IMR-90 (cell line): ENCODE results near the gene FNIP2. TPM values are rescaled to one million over a fixed set of nuclear protein-coding genes. Genes with fewer than 3 reads are reported as not detected.

Experiments used
- ATAC-seq: fragments of 200-7000 bp; cut with Tn5 transposase; 2 replicates; pipeline ENCODE4 v1.9.1; 2020; ENCODE audit warnings: low read depth, mild to moderate bottlenecking, moderate library complexity
- BruUV-seq: library from RNA; stranded (reverse); fragments of 400-500 nt; replicated peaks from 2 replicates; lab custom pipeline; 2021; lab: Mats Ljungman, UMichigan
- CTCF ChIA-PET: fragments of 300-600 bp; formaldehyde crosslinking; extraction: SDS; loops from one replicate; lab custom pipeline; 2021; ENCODE audit warnings: antibody characterized with exemption; lab: Yijun Ruan, JAX
- POLR2A ChIA-PET: fragments of 300-600 bp; sonication (Branson Sonifier 250); formaldehyde crosslinking; loops from one replicate; lab custom pipeline; 2022; ENCODE audit warnings: antibody characterized with exemption; ENCODE audit not compliant: unreplicated experiment; lab: Charles Lee
- DNase-seq: peaks from one replicate; pipeline ENCODE4 v3.0.0; 2013
- H2AFZ ChIP-seq: replicated peaks from 2 replicates; pipeline ENCODE3; 2013; ENCODE audit warnings: low read length, mild to moderate bottlenecking; ENCODE audit not compliant: poor library complexity
- H2AK5ac ChIP-seq: 2 replicates; pipeline ENCODE4 v1.6.1; 2013; ENCODE audit warnings: low read depth, low read length, inconsistent platforms
- H2AK9ac ChIP-seq: replicated peaks from 2 replicates; pipeline ENCODE3; 2013; ENCODE audit warnings: mild to moderate bottlenecking, low read depth, low read length, moderate library complexity; ENCODE audit not compliant: poor library complexity
- H2BK120ac ChIP-seq: 2 replicates; pipeline ENCODE4 v1.6.1; 2013; ENCODE audit warnings: low read depth, low read length, inconsistent platforms
- H2BK15ac ChIP-seq: 3 replicates; pipeline ENCODE4 v1.6.1; 2013; ENCODE audit warnings: low read depth, low read length, inconsistent platforms
- H2BK20ac ChIP-seq: 2 replicates; pipeline ENCODE4 v1.6.1; 2013; ENCODE audit warnings: low read depth, mild to moderate bottlenecking, inconsistent platforms, low read length, moderate library complexity
- H2BK5ac ChIP-seq: 2 replicates; pipeline ENCODE4 v1.6.1; 2013; ENCODE audit warnings: mild to moderate bottlenecking, low read depth, low read length, inconsistent platforms; ENCODE audit not compliant: poor library complexity, severe bottlenecking
- H3K14ac ChIP-seq: replicated peaks from 2 replicates; pipeline ENCODE4 v1.6.1; 2013; ENCODE audit warnings: low read depth, low read length, inconsistent platforms
- H3K18ac ChIP-seq: 2 replicates; pipeline ENCODE4 v1.6.1; 2013; ENCODE audit warnings: low read depth, low read length, control low read depth
- H3K23ac ChIP-seq: 2 replicates; pipeline ENCODE4 v1.6.1; 2013; ENCODE audit warnings: low read depth, low read length, inconsistent platforms
- H3K27ac ChIP-seq: 2 replicates; pipeline ENCODE4 v1.5.1; 2013; ENCODE audit warnings: mild to moderate bottlenecking, control low read depth, low read length; ENCODE audit not compliant: insufficient read depth
- H3K27me3 ChIP-seq: 2 replicates; pipeline ENCODE4 v1.6.1; 2013; ENCODE audit warnings: low read length; ENCODE audit not compliant: control insufficient read depth, insufficient read depth
- H3K36me3 ChIP-seq: 2 replicates; pipeline ENCODE4 v1.6.1; 2013; ENCODE audit warnings: low read length, mixed read lengths; ENCODE audit not compliant: control insufficient read depth, insufficient read depth
- H3K4ac ChIP-seq: 2 replicates; pipeline ENCODE4 v1.6.1; 2013; ENCODE audit warnings: low read depth, low read length, inconsistent platforms
- H3K4me1 ChIP-seq: 2 replicates; pipeline ENCODE4 v1.6.1; 2013; ENCODE audit warnings: low read length, mixed read lengths; ENCODE audit not compliant: control insufficient read depth, insufficient read depth
- H3K4me2 ChIP-seq: 2 replicates; pipeline ENCODE4 v1.6.1; 2013; ENCODE audit warnings: low read depth, mild to moderate bottlenecking, control low read depth, low read length, moderate library complexity
- H3K4me3 ChIP-seq: 2 replicates; pipeline ENCODE4 v1.5.1; 2013; ENCODE audit warnings: low read depth, mild to moderate bottlenecking, control low read depth, low read length, moderate library complexity; ENCODE audit not compliant: insufficient read depth
- H3K56ac ChIP-seq: 2 replicates; pipeline ENCODE4 v1.6.1; 2013; ENCODE audit warnings: low read length, inconsistent platforms; ENCODE audit not compliant: insufficient read depth; ENCODE audit errors: extremely low read depth
- H3K79me1 ChIP-seq, 2 experiments: 2 replicates each; pipeline ENCODE4 v1.6.1; 2013; ENCODE audit warnings: low read length in 2 of 2, inconsistent platforms in 1 of 2, low read depth in 1 of 2
- H3K9ac ChIP-seq: 2 replicates; pipeline ENCODE4 v1.6.1; 2013; ENCODE audit warnings: low read depth, low read length, control low read depth
- H3K9me1 ChIP-seq: 2 replicates; pipeline ENCODE4 v1.6.1; 2013; ENCODE audit warnings: low read length, inconsistent platforms; ENCODE audit not compliant: insufficient read depth
- H3K9me3 ChIP-seq: 2 replicates; pipeline ENCODE4 v1.6.1; 2013; ENCODE audit warnings: low read length; ENCODE audit not compliant: control insufficient read depth, insufficient read depth
- H4K20me1 ChIP-seq: 2 replicates; pipeline ENCODE4 v1.6.1; 2013; ENCODE audit warnings: low read length, inconsistent platforms; ENCODE audit not compliant: insufficient read depth
- H4K5ac ChIP-seq: 2 replicates; pipeline ENCODE4 v1.6.1; 2013; ENCODE audit warnings: mild to moderate bottlenecking, low read depth, low read length, control low read depth
- H4K8ac ChIP-seq, 2 experiments: 2 replicates each; pipeline ENCODE4 v1.6.1; 2013; ENCODE audit warnings: low read depth in 2 of 2, low read length in 2 of 2, control low read depth in 1 of 2, inconsistent platforms in 1 of 2
- H4K91ac ChIP-seq: 2 replicates; pipeline ENCODE4 v1.6.1; 2013; ENCODE audit warnings: low read depth, low read length, inconsistent platforms; ENCODE audit not compliant: insufficient read depth
- BHLHE40 ChIP-seq: fragments of 150-350 bp; IDR thresholded peaks from 2 replicates; pipeline ENCODE4 v1.6.1; 2016; ENCODE audit warnings: mild to moderate bottlenecking, low read depth, low read length
- CTCF ChIP-seq: conservative IDR thresholded peaks from 2 replicates; pipeline ENCODE4 v1.5.1; 2012; ENCODE audit warnings: mild to moderate bottlenecking, low read depth, low read length, improper control_type of control experiment
- WGBS, 2 experiments: methylation state at CpG; one replicate each; pipeline versions ENCODE4 v1.1.5 to v1.1.7; 2013; ENCODE audit warnings: missing lambda C conversion rate in 2 of 2; ENCODE audit not compliant: insufficient read length in 1 of 2; ENCODE audit errors: extremely low coverage in 2 of 2; 5-methylcytosine and 5-hydroxymethylcytosine counted together
- dilution Hi-C: fragments of 300-500 bp; cut with HindIII; formaldehyde crosslinking; loops from one replicate; pipeline ENCODE4 v1.14.3; 2018; ENCODE audit warnings: low sequenced_read_pairs; ENCODE audit not compliant: unreplicated experiment
- in situ Hi-C: fragments of 300-500 bp; cut with MboI; formaldehyde crosslinking; loops from 3 replicates; pipeline ENCODE4 v1.14.3; 2019; ENCODE audit warnings: low sequenced_read_pairs, inconsistent platforms, mixed read lengths
- intact Hi-C: fragments of 100-400 bp; cut with micrococcal nuclease; formaldehyde crosslinking; loops from 2 replicates; pipeline ENCODE4 v1.10.0; 2022
- polyA plus RNA-seq, 3 experiments: library from polyadenylated mRNA; depleted of rRNA; stranded (reverse); fragments of >200 nt; gene quantifications; 2 replicates each; pipeline ENCODE4 v1.2.3, GENCODE V29; 2012; ENCODE audit warnings: low replicate concordance in 1 of 3
- total RNA-seq: library from RNA; depleted of rRNA; stranded (reverse); fragments of >200 nt; gene quantifications from 2 replicates; pipeline ENCODE4 v1.2.3, GENCODE V29; 2012

FNIP2 gene
- total and polyA plus RNA-seq, 2 of the 4 experiments (the other 2 are of a cell fraction) = 4.7 to 24.6 TPM

- peak; percentile 32; the same call in 1 of the 2 replicates for ATAC-seq
Measured at GRCh38 chr4:158801066-158801465, 32.2 kb downstream of the FNIP2 start.

More at GRCh38 chr4:158801066-158801465, 32.2 kb downstream of the FNIP2 start:
- no CpG with 5 or more reads among the region's 4 CpGs for WGBS, 2 experiments
- Histone ChIP-seq H4K20me1 (peaks cover 9% of the 10 kb centered on the region; the same call in 1 of the 2 replicates), H3K23ac (no peak overlapping the region), H3K36me3 (no peaks in the 10 kb centered on the region), H2BK5ac (no peak overlapping the region), H4K8ac (no peak overlapping the region), H2AK5ac (peak overlapping the region; percentile 69; the same call in 1 of the 2 replicates), H2AK9ac (no peak overlapping the region), H3K4me1 (peaks cover 9% of the 10 kb centered on the region), H2AFZ (no peak overlapping the region), H2BK120ac (no peak overlapping the region; the same call in 1 of the 2 replicates), H3K9me3 (no peaks in the 10 kb centered on the region), H3K9ac (no peak overlapping the region), H3K79me1 (peaks cover 25 to 54% of the 10 kb centered on the region in 2 experiments), H3K4ac (no peak overlapping the region), H3K27me3 (no peaks in the 10 kb centered on the region), H3K27ac (no peak overlapping the region), H3K4me2 (no peak overlapping the region), H3K4me3 (no peak overlapping the region), H4K5ac (no peak overlapping the region), H2BK15ac (no peak overlapping the region), H2BK20ac (no peak overlapping the region), H3K56ac (no peak overlapping the region), H3K9me1 (peaks cover 12% of the 10 kb centered on the region), H3K18ac (no peak overlapping the region), H3K14ac (no peak overlapping the region; the same call in 1 of the 2 replicates), H4K91ac (no peak overlapping the region)
- BruUV-seq = no TSS peak
- dilution Hi-C loops = no loop called here
- intact Hi-C loops = no loop called here
- in situ Hi-C loops = no loop called here
- ChIA-PET CTCF (no interaction called here), POLR2A (interaction anchor here (0.6 kb wide), 1 partner anchor 131 kb away, joined by 3 read pairs; no protein-coding TSS in a partner anchor)
- TF ChIP-seq BHLHE40 = peak; percentile 49; the same call in 1 of the 2 replicates
- no peak for TF ChIP-seq CTCF
- no peak for DNase-seq
